Fibroblast of villous mesenchyme (primary cell): ENCODE data around the gene ANTXR2. TPM values are rescaled to one million over a fixed set of nuclear protein-coding genes. Genes with fewer than 3 reads are reported as not detected.

Experiments used
- DNase-seq: peaks from one replicate; pipeline ENCODE4 v3.0.0-alpha.2; 2010; ENCODE audit warnings: low read depth
- H3K4me3 ChIP-seq: 2 replicates; pipeline ENCODE4 v1.5.1; 2011; ENCODE audit warnings: low read depth, mild to moderate bottlenecking, low read length
- CTCF ChIP-seq: IDR thresholded peaks from 2 replicates; pipeline ENCODE4 v1.5.1; 2012; ENCODE audit warnings: low read depth, mild to moderate bottlenecking, low read length; ENCODE audit not compliant: insufficient read depth
- total RNA-seq: library from RNA; depleted of rRNA; stranded (reverse); fragments of >200 nt; gene quantifications from 2 replicates; pipeline ENCODE4 v1.2.3, GENCODE V29; 2012

The ANTXR2 gene
- total RNA-seq, 1 donor: 107 TPM

GRCh38 chr4:80076681-80077080 is 3.7 kb upstream of the ANTXR2 start:
- no peak overlapping the region for H3K4me3 ChIP-seq
- no peak for DNase-seq
- no peak for TF ChIP-seq CTCF

GRCh38 chr4:80075995-80076675 is 3.1 kb upstream of the ANTXR2 start:
- TF ChIP-seq CTCF: no peak
- DNase-seq: no peak
- H3K4me3 ChIP-seq: no peak overlapping the region

- no peak for DNase-seq
- no peak overlapping the region for H3K4me3 ChIP-seq
- TF ChIP-seq CTCF: no peak
Observed at GRCh38 chr4:80074651-80075050, 1.6 kb upstream of the ANTXR2 start.

- H3K4me3 ChIP-seq: no peak overlapping the region
- no peak for DNase-seq
- TF ChIP-seq CTCF: no peak
Observed at GRCh38 chr4:80074069-80074468, 1.0 kb upstream of the ANTXR2 start.

- DNase-seq: no peak
- no peak for TF ChIP-seq CTCF
- H3K4me3 ChIP-seq: peak overlapping the region; percentile 92
Observed at GRCh38 chr4:80073473-80074008, 512 bp upstream of the ANTXR2 start.

GRCh38 chr4:80072228-80072743 is 743 bp downstream of the ANTXR2 start:
- DNase-seq: peak; percentile 50
- peak overlapping the region; percentile 92 for H3K4me3 ChIP-seq
- no peak for TF ChIP-seq CTCF

- no peak for DNase-seq
- peak overlapping the region; percentile 92 for H3K4me3 ChIP-seq
- no peak for TF ChIP-seq CTCF
Observed at GRCh38 chr4:80071604-80072227, 1.3 kb downstream of the ANTXR2 start.
